Ovary (tissue), 3 donors: Measurements from ENCODE around the gene ADARB2.

ENCODE experiments used
- CTCF ChIP-seq, 3 donors: fragments of 450-650 bp in 2 of 3; fragments of 200-600 bp in 1 of 3; IDR thresholded peaks; one replicate each; pipeline versions ENCODE4 v1.5.1 to v1.8.0; 2016 to 2022; ENCODE audit warnings: antibody characterized with exemption in 3 of 3, mild to moderate bottlenecking in 1 of 3
- POLR2A ChIP-seq: fragments of 450-650 bp; IDR thresholded peaks from one replicate; pipeline ENCODE4 v1.6.1; 2017; ENCODE audit warnings: antibody characterized with exemption, mild to moderate bottlenecking, moderate library complexity
- donor health status: DM: no; HTN: no; CAD: no.

- TF ChIP-seq CTCF (IDR thresholded peaks at IDR 0.05): no peak
- no peak for TF ChIP-seq POLR2A
These were observed 453.2 kb downstream of the ADARB2 start for GRCh38 chr10:1284076-1284475.
